Karpas-422 (cell line): ENCODE data around the gene GID8. TPM values are rescaled to one million over a fixed set of nuclear protein-coding genes. Genes with fewer than 3 reads are reported as not detected.

Experiments
- DNase-seq: peaks from one replicate; pipeline ENCODE4 v3.0.0-alpha.2; 2015
- H2AFZ ChIP-seq: fragments of 200-600 bp; sonication (generic); 2 replicates; pipeline ENCODE4 v1.6.1; 2014; ENCODE audit warnings: antibody characterized with exemption, low read length, mixed read lengths
- H3K27ac ChIP-seq: fragments of 200-600 bp; sonication (generic); 2 replicates; pipeline ENCODE4 v1.5.1; 2014; ENCODE audit warnings: mild to moderate bottlenecking, low read length, moderate library complexity
- H3K27me3 ChIP-seq: fragments of 200-600 bp; sonication (generic); 2 replicates; pipeline ENCODE4 v1.6.1; 2014; ENCODE audit warnings: low read length, mixed read lengths
- H3K36me3 ChIP-seq: fragments of 200-600 bp; sonication (generic); 2 replicates; pipeline ENCODE4 v1.6.1; 2014; ENCODE audit warnings: low read length, mixed read lengths; ENCODE audit not compliant: insufficient read depth
- H3K4me1 ChIP-seq: fragments of 200-600 bp; sonication (generic); 2 replicates; pipeline ENCODE4 v1.6.1; 2014; ENCODE audit warnings: mild to moderate bottlenecking, low read length, mixed read lengths
- H3K4me2 ChIP-seq: fragments of 200-600 bp; sonication (generic); 2 replicates; pipeline ENCODE4 v1.6.1; 2014; ENCODE audit warnings: low read length, low read depth, mild to moderate bottlenecking; ENCODE audit not compliant: poor library complexity, severe bottlenecking
- H3K4me3 ChIP-seq: fragments of 200-600 bp; sonication (generic); 2 replicates; pipeline ENCODE4 v1.5.1; 2014; ENCODE audit warnings: mild to moderate bottlenecking, antibody characterized with exemption, low read length, mixed read lengths
- H3K79me2 ChIP-seq: fragments of 200-600 bp; sonication (generic); 2 replicates; pipeline ENCODE4 v1.6.1; 2014; ENCODE audit warnings: mild to moderate bottlenecking, low read length, mixed read lengths
- H3K9ac ChIP-seq: fragments of 200-600 bp; sonication (generic); 2 replicates; pipeline ENCODE4 v1.6.0; 2014; ENCODE audit warnings: low read length
- H3K9me2 ChIP-seq: fragments of 200-600 bp; sonication (generic), shearing (Covaris generic); replicated peaks from 2 replicates; pipeline ENCODE4 v1.6.0; 2014; ENCODE audit warnings: mild to moderate bottlenecking, low read length, moderate library complexity; ENCODE audit not compliant: insufficient read depth
- H3K9me3 ChIP-seq: fragments of 300-700, 200-600 bp; sonication (generic); 2 replicates; pipeline ENCODE4 v1.6.1; 2014; ENCODE audit warnings: low read length, mixed read lengths
- H4K20me1 ChIP-seq: fragments of 200-600 bp; sonication (generic); 2 replicates; pipeline ENCODE4 v1.6.1; 2014; ENCODE audit warnings: mild to moderate bottlenecking, antibody characterized with exemption, low read length, low read depth; ENCODE audit not compliant: insufficient read depth
- total RNA-seq: library from RNA; depleted of rRNA; stranded (reverse); fragments of >200 nt; shearing (Covaris generic); gene quantifications from 2 replicates; pipeline ENCODE4 v1.2.3, GENCODE V29; 2014; ENCODE audit warnings: low replicate concordance

Gene GID8
- total RNA-seq, 1 experiment from 2014 or later, result 31.3 TPM

- Histone ChIP-seq H3K36me3 (no peaks in the 10 kb centered on the region), H2AFZ (no peak overlapping the region), H3K9me3 (no peaks in the 10 kb centered on the region), H3K79me2 (peaks cover 94% of the 10 kb centered on the region), H3K4me2 (peak overlapping the region; percentile 94), H4K20me1 (peaks cover 21% of the 10 kb centered on the region), H3K27me3 (no peaks in the 10 kb centered on the region), H3K4me1 (peaks cover 76% of the 10 kb centered on the region), H3K9ac (no peak overlapping the region), H3K27ac (no peak overlapping the region), H3K9me2 (no peaks in the 10 kb centered on the region), H3K4me3 (no peak overlapping the region)
- no peak for DNase-seq
These were observed 9.6 kb upstream of the GID8 start for GRCh38 chr20:62928246-62928939.

- no peaks in the 10 kb centered on the region for H3K36me3 ChIP-seq
- H3K79me2 ChIP-seq, result peaks cover 94% of the 10 kb centered on the region
- H4K20me1 ChIP-seq, result peaks cover 14% of the 10 kb centered on the region
- peaks cover 74% of the 10 kb centered on the region for H3K4me1 ChIP-seq
- H3K27ac ChIP-seq, result no peak overlapping the region
- peak; percentile 56 for DNase-seq
- H3K9me2 ChIP-seq, result no peaks in the 10 kb centered on the region
- H3K27me3 ChIP-seq, result no peaks in the 10 kb centered on the region
- no peak overlapping the region for H2AFZ ChIP-seq
- H3K4me3 ChIP-seq, result peak overlapping the region; percentile 46; the same call in 1 of the 2 replicates
- peak overlapping the region; percentile 48 for H3K4me2 ChIP-seq
- peak overlapping the region; percentile 61 for H3K9ac ChIP-seq
- no peaks in the 10 kb centered on the region for H3K9me3 ChIP-seq
These were observed 8.9 kb upstream of the GID8 start for GRCh38 chr20:62929051-62929538.

GRCh38 chr20:62931464-62931863 lies 6.5 kb upstream of the GID8 start:
- H2AFZ ChIP-seq, result no peak overlapping the region
- peaks cover 88% of the 10 kb centered on the region for H3K4me1 ChIP-seq
- H3K4me2 ChIP-seq, result peak overlapping the region; percentile 48
- H3K27me3 ChIP-seq, result no peaks in the 10 kb centered on the region
- no peaks in the 10 kb centered on the region for H3K9me2 ChIP-seq
- no peaks in the 10 kb centered on the region for H3K9me3 ChIP-seq
- no peak overlapping the region for H3K9ac ChIP-seq
- peaks cover 13% of the 10 kb centered on the region; the same call in 1 of the 2 replicates for H3K36me3 ChIP-seq
- peak overlapping the region; percentile 19; the same call in 1 of the 2 replicates for H3K27ac ChIP-seq
- H3K79me2 ChIP-seq, result peaks cover 99% of the 10 kb centered on the region
- H4K20me1 ChIP-seq, result peaks cover 8% of the 10 kb centered on the region; the same call in 1 of the 2 replicates
- no peak for DNase-seq
- H3K4me3 ChIP-seq, result no peak overlapping the region

- no peaks in the 10 kb centered on the region for H3K27me3 ChIP-seq
- H3K9ac ChIP-seq, result no peak overlapping the region
- H3K4me3 ChIP-seq, result no peak overlapping the region
- peaks cover 95% of the 10 kb centered on the region for H3K79me2 ChIP-seq
- H3K27ac ChIP-seq, result no peak overlapping the region
- H3K4me1 ChIP-seq, result peaks cover 73% of the 10 kb centered on the region
- H3K9me3 ChIP-seq, result no peaks in the 10 kb centered on the region
- no peak for DNase-seq
- H3K9me2 ChIP-seq, result no peaks in the 10 kb centered on the region
- no peak overlapping the region for H3K4me2 ChIP-seq
- peaks cover 13% of the 10 kb centered on the region; the same call in 1 of the 2 replicates for H3K36me3 ChIP-seq
- no peak overlapping the region for H2AFZ ChIP-seq
- peaks cover 14% of the 10 kb centered on the region; the same call in 1 of the 2 replicates for H4K20me1 ChIP-seq
These were observed 4.0 kb upstream of the GID8 start for GRCh38 chr20:62933966-62934365.

- peak overlapping the region; percentile 25; the same call in 1 of the 2 replicates for H3K9ac ChIP-seq
- peaks cover 72% of the 10 kb centered on the region for H3K4me1 ChIP-seq
- H3K27me3 ChIP-seq, result no peaks in the 10 kb centered on the region
- peaks cover 13% of the 10 kb centered on the region; the same call in 1 of the 2 replicates for H3K36me3 ChIP-seq
- peaks cover 95% of the 10 kb centered on the region for H3K79me2 ChIP-seq
- no peaks in the 10 kb centered on the region for H3K9me2 ChIP-seq
- no peak overlapping the region for H2AFZ ChIP-seq
- H3K4me2 ChIP-seq, result peak overlapping the region; percentile 84
- no peaks in the 10 kb centered on the region for H3K9me3 ChIP-seq
- DNase-seq, result no peak
- H3K27ac ChIP-seq, result no peak overlapping the region
- H3K4me3 ChIP-seq, result no peak overlapping the region
- peaks cover 14% of the 10 kb centered on the region; the same call in 1 of the 2 replicates for H4K20me1 ChIP-seq
These were observed 2.6 kb upstream of the GID8 start for GRCh38 chr20:62935204-62935967.

- H3K79me2 ChIP-seq, result peaks cover 95% of the 10 kb centered on the region
- H2AFZ ChIP-seq, result no peak overlapping the region
- peak overlapping the region; percentile 22; the same call in 1 of the 2 replicates for H3K9ac ChIP-seq
- peak overlapping the region; percentile 84 for H3K4me2 ChIP-seq
- H3K36me3 ChIP-seq, result peaks cover 19% of the 10 kb centered on the region; the same call in 1 of the 2 replicates
- no peaks in the 10 kb centered on the region for H3K9me2 ChIP-seq
- no peak overlapping the region for H3K27ac ChIP-seq
- H3K9me3 ChIP-seq, result no peaks in the 10 kb centered on the region
- H3K27me3 ChIP-seq, result no peaks in the 10 kb centered on the region
- H4K20me1 ChIP-seq, result peaks cover 14% of the 10 kb centered on the region; the same call in 1 of the 2 replicates
- peak overlapping the region; percentile 73; the same call in 1 of the 2 replicates for H3K4me3 ChIP-seq
- H3K4me1 ChIP-seq, result peaks cover 65% of the 10 kb centered on the region
- DNase-seq, result no peak
These were observed 1.9 kb upstream of the GID8 start for GRCh38 chr20:62935968-62936585.

- H4K20me1 ChIP-seq, result peaks cover 18% of the 10 kb centered on the region; the same call in 1 of the 2 replicates
- H3K9me2 ChIP-seq, result no peaks in the 10 kb centered on the region
- H3K9me3 ChIP-seq, result no peaks in the 10 kb centered on the region
- H3K4me3 ChIP-seq, result peak overlapping the region; percentile 73
- H3K4me2 ChIP-seq, result peak overlapping the region; percentile 84
- H3K27ac ChIP-seq, result peak overlapping the region; percentile 77
- no peaks in the 10 kb centered on the region for H3K27me3 ChIP-seq
- peaks cover 26% of the 10 kb centered on the region; the same call in 1 of the 2 replicates for H3K36me3 ChIP-seq
- DNase-seq, result peak; percentile 98
- H2AFZ ChIP-seq, result peak overlapping the region; percentile 72; the same call in 1 of the 2 replicates
- H3K4me1 ChIP-seq, result peaks cover 52% of the 10 kb centered on the region
- peak overlapping the region; percentile 95 for H3K9ac ChIP-seq
- H3K79me2 ChIP-seq, result peaks cover 95% of the 10 kb centered on the region
These were observed 461 bp upstream of the GID8 start for GRCh38 chr20:62937268-62938104.
